SK-N-SH (cell line): Measurements from ENCODE around the gene BAG3. TPM values are rescaled to one million over a fixed set of nuclear protein-coding genes. Genes with fewer than 3 reads are reported as not detected.

ENCODE experiments used
- CTCF ChIA-PET: fragments of 300-600, 350-600 bp; formaldehyde crosslinking; extraction: SDS; loops from one replicate; lab custom pipeline; 2021; lab: Yijun Ruan, JAX
- POLR2A ChIA-PET: fragments of 350-600 bp; sonication (Branson Sonifier 250); formaldehyde crosslinking; extraction: SDS; loops from one replicate; lab custom pipeline; 2020; ENCODE audit warnings: antibody characterized with exemption, inconsistent platforms; lab: Yijun Ruan, JAX
- DNase-seq: peaks from one replicate; pipeline ENCODE4 v3.0.0; 2012
- H2AFZ ChIP-seq: fragments of 200-600 bp; sonication (generic); 2 replicates; pipeline ENCODE4 v1.8.1; 2016; ENCODE audit warnings: antibody characterized with exemption, mild to moderate bottlenecking, low read depth
- H3F3A ChIP-seq: fragments of 200-600 bp; sonication (generic); replicated peaks from 2 replicates; pipeline ENCODE3; 2016; ENCODE audit warnings: antibody characterized with exemption, mild to moderate bottlenecking; ENCODE audit not compliant: insufficient read depth
- H3K27ac ChIP-seq, 2 experiments: fragments of 200-500 bp in 1 of 2; fragments of 200-600 bp in 1 of 2; sonication (Bioruptor generic) in 1 of 2; sonication (generic), shearing (Covaris generic) in 1 of 2; 2 replicates each; pipeline versions ENCODE4 v1.5.1 to v1.6.1; 2014 to 2016; ENCODE audit warnings: low read depth in 2 of 2, inconsistent platforms in 1 of 2, low read length in 1 of 2, mild to moderate bottlenecking in 1 of 2, mixed read lengths in 1 of 2
- H3K27me3 ChIP-seq: fragments of 200-600 bp; sonication (generic), shearing (Covaris generic); 2 replicates; pipeline ENCODE4 v1.6.1; 2016; ENCODE audit warnings: mixed run types; ENCODE audit not compliant: insufficient read depth
- H3K36me3 ChIP-seq, 2 experiments: fragments of 200-500 bp in 1 of 2; fragments of 200-600 bp in 1 of 2; sonication (Bioruptor generic) in 1 of 2; sonication (generic) in 1 of 2; replicated peaks in 1 of 2; 2 replicates each; pipeline versions ENCODE3 to v1.5.1; 2014 to 2016; ENCODE audit warnings: low read length in 1 of 2, mild to moderate bottlenecking in 1 of 2; ENCODE audit not compliant: insufficient read depth in 2 of 2, control insufficient read depth in 1 of 2
- H3K4me1 ChIP-seq, 2 experiments: fragments of 200-500 bp in 1 of 2; fragments of 200-600 bp in 1 of 2; sonication (Bioruptor generic) in 1 of 2; sonication (generic), shearing (Covaris generic) in 1 of 2; 2 replicates each; pipeline versions ENCODE4 v1.5.1 to v1.6.1; 2014 to 2016; ENCODE audit warnings: low read depth in 1 of 2, low read length in 1 of 2, mixed run types in 1 of 2; ENCODE audit not compliant: insufficient read depth in 2 of 2, control insufficient read depth in 1 of 2
- H3K4me2 ChIP-seq: fragments of 200-600 bp; sonication (generic), shearing (Covaris generic); 2 replicates; pipeline ENCODE4 v1.6.1; 2017; ENCODE audit warnings: mixed run types
- H3K4me3 ChIP-seq, 2 experiments: fragments of 200-500 bp in 1 of 2; fragments of 200-600 bp in 1 of 2; sonication (Bioruptor generic) in 1 of 2; sonication (generic), shearing (Covaris generic) in 1 of 2; 2 replicates each; pipeline versions ENCODE4 v1.5.1 to v1.8.1; 2014 to 2016; ENCODE audit warnings: low read depth in 2 of 2, inconsistent platforms in 1 of 2, low read length in 1 of 2, mild to moderate bottlenecking in 1 of 2, mixed read lengths in 1 of 2, moderate library complexity in 1 of 2
- H3K79me2 ChIP-seq: fragments of 200-600 bp; sonication (generic); 2 replicates; pipeline ENCODE4 v1.8.1; 2017; ENCODE audit warnings: mild to moderate bottlenecking; ENCODE audit not compliant: insufficient read depth
- H3K9ac ChIP-seq: fragments of 200-600 bp; sonication (generic); 2 replicates; pipeline ENCODE4 v1.6.1; 2017; ENCODE audit warnings: mixed run types
- H3K9me2 ChIP-seq: fragments of 200-600 bp; sonication (generic); 2 replicates; pipeline ENCODE4 v1.6.1; 2017; ENCODE audit warnings: mixed run types
- H3K9me3 ChIP-seq: fragments of 200-600 bp; sonication (generic); 2 replicates; pipeline ENCODE4 v1.6.1; 2017; ENCODE audit warnings: mixed run types, mild to moderate bottlenecking, moderate library complexity
- H4K20me1 ChIP-seq: fragments of 200-600 bp; sonication (generic); 2 replicates; pipeline ENCODE4 v1.6.1; 2017; ENCODE audit warnings: mild to moderate bottlenecking, mixed run types; ENCODE audit not compliant: insufficient read depth
- CHD2 ChIP-seq: fragments of 150-350 bp; IDR thresholded peaks from 2 replicates; pipeline ENCODE4 v1.6.1; 2018; ENCODE audit warnings: low read length; ENCODE audit not compliant: partially characterized antibody
- CTCF ChIP-seq: fragments of 200-600 bp; sonication (generic); IDR thresholded peaks from 2 replicates; pipeline ENCODE4 v1.6.1; 2017; ENCODE audit warnings: antibody characterized with exemption, mild to moderate bottlenecking, moderate library complexity
- GABPA ChIP-seq: IDR thresholded peaks from 2 replicates; pipeline ENCODE4 v1.4.0; 2012; ENCODE audit warnings: low read depth, mild to moderate bottlenecking
- GATA2 ChIP-seq: sonication (generic); formaldehyde crosslinking; IDR thresholded peaks from 2 replicates; pipeline ENCODE4 v1.5.0; 2020; ENCODE audit warnings: mild to moderate bottlenecking, missing genetic modification reagents
- NRF1 ChIP-seq: IDR thresholded peaks from 2 replicates; pipeline ENCODE4 v1.6.1; 2012; ENCODE audit warnings: low read depth, mild to moderate bottlenecking, low read length
- PBX3 ChIP-seq: IDR thresholded peaks from 2 replicates; pipeline ENCODE4; 2012
- RAD21 ChIP-seq: IDR thresholded peaks from 2 replicates; pipeline ENCODE4 v1.6.1; 2012; ENCODE audit warnings: mild to moderate bottlenecking, low read length
- RFX5 ChIP-seq: IDR thresholded peaks from 2 replicates; pipeline ENCODE4 v1.6.1; 2012; ENCODE audit warnings: mild to moderate bottlenecking, improper control_type of control experiment, low read length
- RXRA ChIP-seq: IDR thresholded peaks from 2 replicates; pipeline ENCODE4 v1.4.0; 2012; ENCODE audit warnings: low read depth, mild to moderate bottlenecking, borderline replicate concordance
- SIN3A ChIP-seq: IDR thresholded peaks from 2 replicates; pipeline ENCODE4 v1.6.1; 2012; ENCODE audit warnings: low read depth, mild to moderate bottlenecking, low read length, moderate library complexity, borderline replicate concordance
- TAF1 ChIP-seq: IDR thresholded peaks from 2 replicates; pipeline ENCODE4 v1.6.1; 2012; ENCODE audit warnings: low read depth, mild to moderate bottlenecking, low read length, moderate library complexity, borderline replicate concordance
- TCF12 ChIP-seq: IDR thresholded peaks from 2 replicates; pipeline ENCODE4 v1.4.0; 2012
- WGBS: methylation state at CpG from one replicate; pipeline ENCODE4 v1.1.6; 2017; ENCODE audit warnings: low lambda C conversion rate; 5-methylcytosine and 5-hydroxymethylcytosine counted together
- polyA plus RNA-seq, 3 experiments: library from polyadenylated mRNA; depleted of rRNA; stranded (reverse); fragments of >200 nt; gene quantifications; 2 replicates each; pipeline ENCODE4 v1.2.3, GENCODE V29; 2012

Gene BAG3
- polyA plus RNA-seq, 1 of the 3 experiments (the other 2 are of a cell fraction): 9.2 TPM

- H3K4me2 ChIP-seq: peak overlapping the region; percentile 34; the same call in 1 of the 2 replicates
- no peaks in the 10 kb centered on the region for H3K9me3 ChIP-seq
Observed at GRCh38 chr10:119677904-119678755, 26.9 kb downstream of the BAG3 start.

More at GRCh38 chr10:119677904-119678755, 26.9 kb downstream of the BAG3 start:
- Histone ChIP-seq H3K9ac (no peak overlapping the region; the same call in 1 of the 2 replicates), H3K79me2 (peaks cover 35% of the 10 kb centered on the region), H3K9me2 (no peaks in the 10 kb centered on the region), H3K36me3 (peaks cover 18 to 38% of the 10 kb centered on the region in 2 experiments), H3K27ac (peak overlapping the region in 1 of 2 experiments; percentile 74; a peak in 2 of 4 replicates), H4K20me1 (no peaks in the 10 kb centered on the region; the same call in 1 of the 2 replicates), H3K27me3 (no peaks in the 10 kb centered on the region), H3K4me3 (no peak overlapping the region), H3K4me1 (peaks cover 12 to 36% of the 10 kb centered on the region in 2 experiments; a peak in 2 of 4 replicates), H2AFZ (no peak overlapping the region), H3F3A (peaks cover 41% of the 10 kb centered on the region)
- DNase-seq: no peak
- ChIA-PET POLR2A (no interaction called here), CTCF (interaction anchor here (0.7 to 5.0 kb wide), 4 partner anchors 8 to 69 kb away, joined by 3 to 22 read pairs (median 4); no protein-coding TSS in a partner anchor)
- TF ChIP-seq CTCF (no peak), GABPA (no peak), GATA2 (CRISPR knock-in tag) (no peak), RAD21 (no peak), TAF1 (no peak), SIN3A (no peak), TCF12 (no peak), RFX5 (no peak), NRF1 (no peak), RXRA (no peak), PBX3 (no peak), CHD2 (no peak)
- WGBS: 90% methylated on average over 12 of the region's 13 CpGs
